ENCODE data around the gene MACROD2. TPM values are rescaled to one million over a fixed set of nuclear protein-coding genes. Genes with fewer than 3 reads are reported as not detected.

The MACROD2 gene
- total RNA-seq, 1 donor from 2014 or later = 2.4 TPM

GRCh38 chr20:14910126-14910525 lies 914.8 kb downstream of the MACROD2 start:
- no peak overlapping the region for H3K9ac ChIP-seq (ENCODE audit: low read length)
- no peaks in the 10 kb centered on the region for H3K27me3 ChIP-seq (ENCODE audit: insufficient read depth, low read length)
- no peak overlapping the region for H3K27ac Mint-ChIP-seq (ENCODE audit: unreplicated experiment)
- H2AFZ ChIP-seq (ENCODE audit: low read depth, low read length) = no peak overlapping the region
- no peak for DNase-seq (ENCODE audit: low read depth)
- no peaks in the 10 kb centered on the region for H4K20me1 ChIP-seq (ENCODE audit: insufficient read depth, low read length)
- no peak for FAIRE-seq
- TF ChIP-seq CTCF (IDR thresholded peaks at IDR 0.05; ENCODE audit: insufficient read depth, low read depth, low read length) = no peak
- TF ChIP-seq EZH2 (IDR thresholded peaks at IDR 0.05; ENCODE audit: insufficient read depth, low read length) = no peak
- H3K79me2 ChIP-seq (ENCODE audit: insufficient read depth, low read length) = no peaks in the 10 kb centered on the region
- no peaks in the 10 kb centered on the region for H3K36me3 ChIP-seq (ENCODE audit: insufficient read depth, low read length)
- no peak overlapping the region for H3K27ac ChIP-seq (ENCODE audit: low read depth, low read length)
- H3K36me3 Mint-ChIP-seq (ENCODE audit: low read depth, unreplicated experiment) = no peaks in the 10 kb centered on the region
- H3K4me1 ChIP-seq (ENCODE audit: insufficient read depth, low read length) = no peaks in the 10 kb centered on the region
- no peaks in the 10 kb centered on the region for H3K9me3 ChIP-seq (ENCODE audit: insufficient read depth, low read depth, low read length)
- no peak overlapping the region for H3K4me3 Mint-ChIP-seq (ENCODE audit: unreplicated experiment)
- no peak overlapping the region for H3K4me3 ChIP-seq (ENCODE audit: insufficient read depth, low read depth, low read length)
- H3K4me1 Mint-ChIP-seq (ENCODE audit: low read depth, unreplicated experiment) = no peaks in the 10 kb centered on the region
- no peaks in the 10 kb centered on the region for H3K27me3 Mint-ChIP-seq (ENCODE audit: low read depth, unreplicated experiment)
- H3K4me2 ChIP-seq (ENCODE audit: low read length) = no peak overlapping the region
- no peaks in the 10 kb centered on the region for H3K9me3 Mint-ChIP-seq (ENCODE audit: unreplicated experiment)

GRCh38 chr20:14913896-14914620 lies 918.7 kb downstream of the MACROD2 start:
- Mint-ChIP-seq H3K27me3 (ENCODE audit: low read depth, unreplicated experiment) (no peaks in the 10 kb centered on the region), H3K4me1 (ENCODE audit: low read depth, unreplicated experiment) (peaks cover under 1% of the 10 kb centered on the region)
- no peak for FAIRE-seq

More at GRCh38 chr20:14913896-14914620, 918.7 kb downstream of the MACROD2 start:
- no peak overlapping the region for H3K27ac Mint-ChIP-seq (ENCODE audit: unreplicated experiment)
- no peaks in the 10 kb centered on the region for H3K9me3 Mint-ChIP-seq (ENCODE audit: unreplicated experiment)
- H3K36me3 Mint-ChIP-seq (ENCODE audit: low read depth, unreplicated experiment) = no peaks in the 10 kb centered on the region
- H3K27me3 ChIP-seq (ENCODE audit: insufficient read depth, low read length) = no peaks in the 10 kb centered on the region
- H3K4me3 Mint-ChIP-seq (ENCODE audit: unreplicated experiment) = no peak overlapping the region
- no peaks in the 10 kb centered on the region for H4K20me1 ChIP-seq (ENCODE audit: insufficient read depth, low read length)
- H3K79me2 ChIP-seq (ENCODE audit: insufficient read depth, low read length) = no peaks in the 10 kb centered on the region
- no peak overlapping the region for H2AFZ ChIP-seq (ENCODE audit: low read depth, low read length)
- no peak overlapping the region for H3K4me2 ChIP-seq (ENCODE audit: low read length)
- no peak overlapping the region for H3K9ac ChIP-seq (ENCODE audit: low read length)
- TF ChIP-seq CTCF (IDR thresholded peaks at IDR 0.05; ENCODE audit: insufficient read depth, low read depth, low read length) (no peak), EZH2 (IDR thresholded peaks at IDR 0.05; ENCODE audit: insufficient read depth, low read length) (no peak)
- H3K4me1 ChIP-seq (ENCODE audit: insufficient read depth, low read length) = no peaks in the 10 kb centered on the region
- DNase-seq (ENCODE audit: low read depth) = no peak
- no peaks in the 10 kb centered on the region for H3K36me3 ChIP-seq (ENCODE audit: insufficient read depth, low read length)
- no peaks in the 10 kb centered on the region for H3K9me3 ChIP-seq (ENCODE audit: insufficient read depth, low read depth, low read length)
- no peak overlapping the region for H3K27ac ChIP-seq (ENCODE audit: low read depth, low read length)
- H3K4me3 ChIP-seq (ENCODE audit: insufficient read depth, low read depth, low read length) = no peak overlapping the region
